H9 (cell line): ENCODE results near the gene EPHB2. TPM values are rescaled to one million over a fixed set of nuclear protein-coding genes. Genes with fewer than 3 reads are reported as not detected.

Experiments
- DNase-seq: peaks from one replicate; pipeline ENCODE4 v3.0.0-alpha.2; 2017
- H2AFZ ChIP-seq: one replicate; pipeline ENCODE4 v1.6.1; 2013; ENCODE audit warnings: mild to moderate bottlenecking, low read length, control low read depth, moderate library complexity
- H2AK5ac ChIP-seq: 2 replicates; pipeline ENCODE4 v1.6.1; 2013; ENCODE audit warnings: low read length, control low read depth, mixed read lengths; ENCODE audit not compliant: insufficient read length
- H2BK120ac ChIP-seq: one replicate; pipeline ENCODE4 v1.6.1; 2013; ENCODE audit warnings: low read depth, mild to moderate bottlenecking, low read length, control low read depth, inconsistent platforms; ENCODE audit not compliant: poor library complexity, severe bottlenecking
- H2BK12ac ChIP-seq: 2 replicates; pipeline ENCODE4 v1.6.1; 2013; ENCODE audit warnings: low read length, control low read depth, mixed read lengths, low read depth; ENCODE audit not compliant: insufficient read length
- H2BK15ac ChIP-seq: 2 replicates; pipeline ENCODE4 v1.6.1; 2013; ENCODE audit warnings: low read depth, low read length, control low read depth
- H2BK20ac ChIP-seq: one replicate; pipeline ENCODE4 v1.6.1; 2013; ENCODE audit warnings: low read depth, mild to moderate bottlenecking, low read length, control low read depth, inconsistent platforms; ENCODE audit not compliant: poor library complexity, severe bottlenecking
- H2BK5ac ChIP-seq: 2 replicates; pipeline ENCODE4 v1.6.1; 2013; ENCODE audit warnings: low read length, control low read depth, mixed read lengths; ENCODE audit not compliant: insufficient read length
- H3K14ac ChIP-seq: 2 replicates; pipeline ENCODE4 v1.6.1; 2013; ENCODE audit warnings: low read length, control low read depth; ENCODE audit not compliant: insufficient read depth
- H3K18ac ChIP-seq: 2 replicates; pipeline ENCODE4 v1.6.1; 2013; ENCODE audit warnings: low read depth, mild to moderate bottlenecking, mixed read lengths, low read length, control low read depth; ENCODE audit not compliant: insufficient read length
- H3K23ac ChIP-seq: 2 replicates; pipeline ENCODE4 v1.6.1; 2013; ENCODE audit warnings: low read length, control low read depth, mixed read lengths, low read depth; ENCODE audit not compliant: insufficient read length
- H3K23me2 ChIP-seq: 2 replicates; pipeline ENCODE4 v1.6.1; 2013; ENCODE audit warnings: low read depth, mild to moderate bottlenecking, mixed read lengths, low read length, control low read depth; ENCODE audit not compliant: insufficient read length, poor library complexity, severe bottlenecking
- H3K27ac ChIP-seq: 2 replicates; pipeline ENCODE4 v1.5.1; 2013; ENCODE audit warnings: low read length, control low read depth, mixed read lengths, low read depth; ENCODE audit not compliant: insufficient read length
- H3K27me3 ChIP-seq: 2 replicates; pipeline ENCODE4 v1.6.1; 2013; ENCODE audit warnings: low read length, control low read depth, inconsistent platforms; ENCODE audit not compliant: insufficient read depth
- H3K4ac ChIP-seq: 2 replicates; pipeline ENCODE4 v1.6.1; 2013; ENCODE audit warnings: low read depth, mild to moderate bottlenecking, control low read depth, inconsistent platforms, low read length, moderate library complexity
- H3K4me1 ChIP-seq: 2 replicates; pipeline ENCODE4 v1.6.1; 2013; ENCODE audit warnings: low read length, control low read depth, inconsistent platforms; ENCODE audit not compliant: insufficient read depth
- H3K4me2 ChIP-seq: 2 replicates; pipeline ENCODE4 v1.6.1; 2013; ENCODE audit warnings: low read length, control low read depth, mixed read lengths; ENCODE audit not compliant: insufficient read length, insufficient read depth
- H3K56ac ChIP-seq: 2 replicates; pipeline ENCODE4 v1.6.1; 2013; ENCODE audit warnings: low read depth, mild to moderate bottlenecking, mixed read lengths, low read length, control low read depth; ENCODE audit not compliant: insufficient read length
- H3K79me1 ChIP-seq: 2 replicates; pipeline ENCODE4 v1.6.1; 2013; ENCODE audit warnings: low read depth, mild to moderate bottlenecking, moderate library complexity, low read length, control low read depth, inconsistent platforms; ENCODE audit not compliant: insufficient read depth, poor library complexity, severe bottlenecking
- H3K79me2 ChIP-seq: 2 replicates; pipeline ENCODE4 v1.6.1; 2013; ENCODE audit warnings: low read length, control low read depth, inconsistent platforms; ENCODE audit not compliant: insufficient read depth
- H3K9ac ChIP-seq: 2 replicates; pipeline ENCODE4 v1.6.1; 2013; ENCODE audit warnings: low read length, control low read depth, mixed read lengths; ENCODE audit not compliant: insufficient read length; ENCODE audit errors: extremely low read depth
- H3K9me3 ChIP-seq: one replicate; pipeline ENCODE4 v1.6.1; 2013; ENCODE audit warnings: low read depth, low read length, inconsistent platforms; ENCODE audit not compliant: control insufficient read depth
- H3T11ph ChIP-seq: one replicate; pipeline ENCODE4 v1.6.1; 2013; ENCODE audit warnings: mild to moderate bottlenecking, low read length, control low read depth, inconsistent platforms
- H4K20me1 ChIP-seq: one replicate; pipeline ENCODE4 v1.6.1; 2013; ENCODE audit not compliant: control insufficient read depth, insufficient read length, insufficient read depth
- H4K5ac ChIP-seq: 2 replicates; pipeline ENCODE4 v1.6.1; 2013; ENCODE audit warnings: low read depth, mild to moderate bottlenecking, mixed read lengths, low read length, control low read depth; ENCODE audit not compliant: insufficient read length
- H4K8ac ChIP-seq: replicated peaks from 2 replicates; pipeline ENCODE4 v1.6.1; 2013; ENCODE audit warnings: low read length, control low read depth, mixed read lengths, low read depth; ENCODE audit not compliant: insufficient read length
- H4K91ac ChIP-seq: 2 replicates; pipeline ENCODE4 v1.6.1; 2013; ENCODE audit warnings: low read depth, mild to moderate bottlenecking, moderate library complexity, mixed read lengths, low read length, control low read depth; ENCODE audit not compliant: insufficient read length
- H3K27ac Mint-ChIP-seq, 3 experiments: 2 replicates in 2 of 3; 3 replicates in 1 of 3; pipeline ENCODE4 v1.8.0; 2020 to 2021; ENCODE audit warnings: mixed read lengths in 3 of 3, mild to moderate bottlenecking in 1 of 3, moderate library complexity in 1 of 3
- H3K27me3 Mint-ChIP-seq: 2 replicates; pipeline ENCODE4 v1.8.0; 2021; ENCODE audit warnings: low read depth, mild to moderate bottlenecking, moderate library complexity, mixed read lengths
- H3K36me3 Mint-ChIP-seq, 3 experiments: 2 replicates in 2 of 3; 3 replicates in 1 of 3; pipeline ENCODE4 v1.8.0; 2020 to 2021; ENCODE audit warnings: low read depth in 3 of 3, mixed read lengths in 3 of 3; ENCODE audit not compliant: insufficient read depth in 1 of 3
- H3K4me1 Mint-ChIP-seq, 2 experiments: 2 replicates each; pipeline ENCODE4 v1.8.0; 2020; ENCODE audit warnings: mixed read lengths in 2 of 2
- H3K4me3 Mint-ChIP-seq, 2 experiments: 2 replicates in 1 of 2; 3 replicates in 1 of 2; pipeline ENCODE4 v1.8.0; 2020 to 2021; ENCODE audit warnings: mild to moderate bottlenecking in 2 of 2, mixed read lengths in 2 of 2, moderate library complexity in 1 of 2
- H3K9me3 Mint-ChIP-seq, 2 experiments: 2 replicates in 1 of 2; 3 replicates in 1 of 2; pipeline ENCODE4 v1.8.0; 2020; ENCODE audit warnings: mild to moderate bottlenecking in 2 of 2, mixed read lengths in 2 of 2, moderate library complexity in 1 of 2
- WGBS: extraction: QIAGEN DNeasy Blood & Tissue Kit; methylation state at CpG from one replicate; pipeline ENCODE4 v1.1.7; 2013; ENCODE audit warnings: missing lambda C conversion rate, low lambda C conversion rate, mixed read lengths; ENCODE audit not compliant: insufficient read length; ENCODE audit errors: extremely low coverage; 5-methylcytosine and 5-hydroxymethylcytosine counted together
- total RNA-seq: library from RNA; stranded (reverse); gene quantifications from 2 replicates; pipeline ENCODE4 v1.2.1, GENCODE V29; 2021
- TF ChIP-seq, protein P1 (sequence below): fragments of 200-600 bp; sonication (generic); conservative IDR thresholded peaks from 3 replicates; pipeline ENCODE4 v1.8.0; 2021; ENCODE audit warnings: antibody characterized with exemption, mild to moderate bottlenecking

The EPHB2 gene
- total RNA-seq, 1 experiment from 2014 or later, result 9.5 TPM

DNA sequence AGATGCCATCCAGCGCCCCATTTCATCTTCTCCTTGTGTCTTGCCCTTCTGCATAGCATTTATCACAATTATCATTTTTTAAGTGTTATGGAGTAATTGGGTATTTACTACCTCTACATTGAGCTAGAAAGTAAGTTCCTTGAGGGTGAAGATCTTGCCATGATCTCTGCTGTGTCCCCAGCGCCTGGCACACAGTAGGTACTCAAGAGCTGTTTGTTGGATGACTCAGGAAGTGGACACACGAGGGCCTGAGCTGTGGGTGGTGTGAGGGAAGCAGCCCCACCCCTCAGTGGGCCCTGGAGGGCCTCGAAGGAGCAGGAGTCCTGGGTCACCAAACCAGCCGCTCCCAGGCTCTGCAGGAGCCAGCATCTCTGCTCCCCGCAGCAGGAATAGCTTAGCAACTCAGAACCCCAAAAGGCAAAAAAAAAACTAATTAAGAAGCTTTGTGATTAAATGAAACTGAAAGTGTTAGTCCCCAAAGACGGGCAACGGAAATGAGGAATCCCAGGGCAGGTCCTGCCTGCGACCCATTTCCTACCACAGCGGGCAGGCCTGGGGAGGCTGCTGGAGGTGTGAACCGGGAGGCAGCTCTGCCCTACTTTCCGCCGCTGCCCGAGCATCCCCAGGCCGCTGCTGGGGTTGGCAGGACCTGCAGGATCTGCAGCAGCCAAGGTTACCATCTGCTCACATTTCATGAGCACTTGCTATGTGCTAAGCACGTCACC lies 174.3 kb downstream of the EPHB2 start:
- H3K9me3 Mint-ChIP-seq, result no peaks in the 10 kb centered on the region; a peak in 1 of 5 replicates
- H3K4me3 Mint-ChIP-seq, result no peak overlapping the region
- Histone ChIP-seq H4K91ac (no peak overlapping the region), H2BK15ac (no peak overlapping the region), H3K23ac (no peak overlapping the region), H2BK5ac (no peak overlapping the region), H3K4me1 (no peaks in the 10 kb centered on the region), H3K23me2 (no peaks in the 10 kb centered on the region), H3T11ph (no peak overlapping the region), H3K79me2 (no peaks in the 10 kb centered on the region), H2AFZ (no peak overlapping the region), H2AK5ac (no peak overlapping the region), H4K20me1 (no peaks in the 10 kb centered on the region), H3K79me1 (no peaks in the 10 kb centered on the region), H3K27me3 (no peaks in the 10 kb centered on the region), H3K27ac (no peak overlapping the region), H3K56ac (no peak overlapping the region), H3K14ac (no peak overlapping the region), H3K9ac (no peak overlapping the region), H3K18ac (no peak overlapping the region), H4K5ac (no peak overlapping the region), H2BK12ac (no peak overlapping the region), H2BK120ac (no peak overlapping the region), H4K8ac (no peak overlapping the region), H3K4ac (no peak overlapping the region), H3K9me3 (no peaks in the 10 kb centered on the region), H2BK20ac (no peak overlapping the region), H3K4me2 (no peak overlapping the region)
- TF ChIP-seq, protein P1, sequence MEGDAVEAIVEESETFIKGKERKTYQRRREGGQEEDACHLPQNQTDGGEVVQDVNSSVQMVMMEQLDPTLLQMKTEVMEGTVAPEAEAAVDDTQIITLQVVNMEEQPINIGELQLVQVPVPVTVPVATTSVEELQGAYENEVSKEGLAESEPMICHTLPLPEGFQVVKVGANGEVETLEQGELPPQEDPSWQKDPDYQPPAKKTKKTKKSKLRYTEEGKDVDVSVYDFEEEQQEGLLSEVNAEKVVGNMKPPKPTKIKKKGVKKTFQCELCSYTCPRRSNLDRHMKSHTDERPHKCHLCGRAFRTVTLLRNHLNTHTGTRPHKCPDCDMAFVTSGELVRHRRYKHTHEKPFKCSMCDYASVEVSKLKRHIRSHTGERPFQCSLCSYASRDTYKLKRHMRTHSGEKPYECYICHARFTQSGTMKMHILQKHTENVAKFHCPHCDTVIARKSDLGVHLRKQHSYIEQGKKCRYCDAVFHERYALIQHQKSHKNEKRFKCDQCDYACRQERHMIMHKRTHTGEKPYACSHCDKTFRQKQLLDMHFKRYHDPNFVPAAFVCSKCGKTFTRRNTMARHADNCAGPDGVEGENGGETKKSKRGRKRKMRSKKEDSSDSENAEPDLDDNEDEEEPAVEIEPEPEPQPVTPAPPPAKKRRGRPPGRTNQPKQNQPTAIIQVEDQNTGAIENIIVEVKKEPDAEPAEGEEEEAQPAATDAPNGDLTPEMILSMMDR, result no peak
- no peaks in the 10 kb centered on the region for H3K36me3 Mint-ChIP-seq
- no peak for DNase-seq
- H3K27ac Mint-ChIP-seq, result peak overlapping the region in 1 of 3 experiments; percentile 82; a peak in 2 of 7 replicates
- H3K4me1 Mint-ChIP-seq, result no peaks in the 10 kb centered on the region
- WGBS, result no CpG with 5 or more reads among the region's 16 CpGs
- no peaks in the 10 kb centered on the region for H3K27me3 Mint-ChIP-seq
